ENCODE measurements around the gene DELE1.
A peak's percentile ranks its signal among the peaks of the same experiment; 100 is the strongest.
"Not testable (repeated sequence)": the region's sequence is repeated elsewhere in the genome, so short reads cannot be mapped to it uniquely, and the experiment has no call there.

DELE1 gene

DNA sequence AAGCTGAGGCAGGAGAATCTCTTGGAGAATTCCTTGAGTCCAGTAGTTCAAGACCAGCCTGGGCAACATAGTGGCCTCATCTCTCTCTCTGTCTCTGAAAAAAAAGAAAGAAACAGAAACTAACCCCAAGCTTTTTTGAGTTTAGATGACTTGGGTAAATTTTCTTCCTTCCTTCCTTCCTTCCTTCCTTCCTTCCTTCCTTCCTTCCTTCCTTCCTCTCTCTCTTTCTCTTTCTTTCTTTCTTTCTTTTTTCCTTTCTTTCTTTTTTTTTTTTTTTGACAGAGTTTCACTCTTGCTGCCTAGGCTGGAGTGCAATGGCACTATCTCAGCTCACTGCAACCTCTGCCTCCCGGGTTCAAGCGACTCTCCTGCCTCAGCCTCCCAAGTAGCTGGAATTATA is 33.2 kb upstream of the DELE1 start:
- not testable (repeated sequence) for DNase-seq

DNA sequence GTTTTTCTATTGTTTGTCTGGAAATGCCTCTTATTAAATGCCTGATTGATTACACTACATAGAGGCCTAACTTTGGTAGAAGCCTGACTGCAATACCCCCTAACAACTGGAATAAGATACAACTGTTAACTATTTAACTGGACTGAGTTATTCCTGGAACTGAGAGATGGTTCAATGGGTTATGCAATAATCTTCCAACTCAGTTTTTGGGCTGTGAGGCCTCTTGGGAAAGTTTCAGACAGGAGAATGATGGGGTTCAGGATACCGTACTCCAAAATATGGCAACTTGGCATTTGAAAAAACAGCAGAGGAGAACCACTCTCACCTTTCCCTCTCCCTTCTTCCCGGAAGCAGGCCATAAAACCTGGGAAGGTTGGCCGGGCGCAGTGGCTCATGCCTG is 26.2 kb upstream of the DELE1 start:
- DNase-seq: no peak

DNA sequence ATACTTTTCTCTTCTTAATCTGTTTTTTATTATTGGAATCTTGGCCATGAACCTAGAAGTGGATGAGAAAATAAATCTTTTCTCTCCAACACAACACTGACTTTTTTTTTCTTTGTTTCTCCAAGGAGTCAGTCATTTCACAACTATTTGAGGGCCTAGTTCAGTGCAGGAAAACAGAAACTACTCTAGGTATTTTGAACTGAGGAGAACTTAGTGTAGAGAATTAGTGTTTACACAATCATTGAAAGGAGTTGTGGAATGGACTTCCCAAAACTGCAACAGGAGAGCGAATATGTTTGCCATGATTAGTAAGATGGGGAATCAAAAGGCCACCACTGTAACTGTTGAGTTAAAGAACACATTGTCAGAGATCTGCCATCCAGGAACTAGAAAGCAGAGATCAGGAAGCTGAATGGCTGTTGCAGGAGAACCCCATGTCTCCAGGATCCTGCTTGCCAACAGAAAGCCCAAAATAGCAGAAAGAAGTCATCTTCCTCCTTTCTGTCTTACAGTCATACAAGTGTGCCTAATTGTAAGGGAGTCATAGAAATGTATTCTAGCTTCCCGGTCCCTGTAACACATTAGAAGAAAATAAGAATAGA is 25.1 kb upstream of the DELE1 start:
- no peak for DNase-seq

DNA sequence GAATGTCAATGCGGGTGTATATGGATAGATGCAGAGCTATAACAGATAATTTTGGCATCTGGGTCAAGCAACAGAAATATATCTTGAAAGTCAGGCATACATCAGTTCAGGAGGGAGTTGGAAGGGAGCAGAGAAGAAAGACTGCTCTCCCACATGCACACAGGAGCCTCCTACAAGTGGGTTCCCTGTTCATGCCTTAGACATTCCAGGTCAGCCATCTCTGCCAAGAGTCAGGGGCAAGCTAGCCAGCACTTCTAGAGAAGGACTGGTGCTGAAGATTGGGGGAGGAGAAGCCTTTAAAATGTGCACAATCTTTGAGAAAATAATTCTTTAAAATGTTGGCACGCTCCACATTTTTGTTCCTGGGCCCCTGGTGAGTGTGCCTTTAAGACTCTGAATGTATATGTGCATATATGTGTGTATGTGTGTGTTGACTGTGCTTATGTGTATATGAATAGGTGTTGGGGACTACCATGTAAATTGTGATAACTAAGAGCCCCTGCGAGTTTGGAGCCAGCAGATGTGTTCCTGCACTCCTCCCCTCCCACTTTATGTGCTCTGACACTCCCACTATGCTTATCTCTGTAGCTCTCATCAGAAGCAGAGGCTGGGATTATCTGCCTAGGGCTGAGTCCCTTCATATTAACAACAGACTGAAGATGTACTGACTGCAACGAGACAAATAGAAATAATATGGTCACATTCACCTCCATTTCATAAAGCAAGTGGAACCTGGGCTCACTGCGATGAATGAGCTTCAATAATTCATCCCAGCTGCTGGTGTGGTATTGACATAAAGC is 21.5 kb upstream of the DELE1 start:
- DNase-seq: no peak

DNA sequence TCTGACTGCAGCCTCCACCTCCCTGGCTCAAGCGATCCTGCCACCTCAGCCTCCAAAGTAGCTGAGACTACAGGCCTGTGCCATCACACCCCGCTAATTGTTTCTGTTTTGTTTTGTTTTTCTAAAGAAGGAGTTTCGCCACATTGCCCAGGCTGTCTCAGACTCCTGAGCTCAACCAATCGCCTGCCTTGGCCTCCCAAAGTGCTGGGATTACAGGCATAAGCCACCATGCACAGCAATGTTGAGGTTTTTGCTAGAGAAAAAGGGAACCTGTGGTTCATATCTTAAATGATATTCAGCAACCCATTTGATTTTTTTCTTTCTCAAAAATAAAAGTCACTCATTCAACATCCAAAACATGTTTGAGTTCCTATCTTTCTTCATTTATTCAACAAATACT is 20.4 kb upstream of the DELE1 start:
- DNase-seq: no peak

DNA sequence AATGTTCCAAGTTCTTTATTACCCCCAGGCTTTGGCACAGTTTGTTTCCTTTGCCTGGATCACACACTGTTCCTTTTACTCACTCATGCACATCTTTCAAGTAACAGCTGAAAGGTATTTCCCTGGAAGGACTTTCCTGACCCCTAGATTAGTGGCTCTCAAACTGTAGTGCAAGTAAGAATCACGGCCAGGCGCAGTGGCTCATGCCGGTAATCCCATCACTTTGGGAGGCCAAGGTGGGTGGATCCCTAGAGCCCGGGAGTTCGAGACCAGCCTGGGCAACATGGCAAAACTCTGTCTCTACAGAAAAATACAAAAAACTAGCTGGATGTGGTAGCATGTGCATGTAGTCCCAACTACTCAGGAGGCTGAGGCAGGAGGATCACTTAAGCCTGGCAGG is 19.1 kb upstream of the DELE1 start:
- DNase-seq: no peak

DNA sequence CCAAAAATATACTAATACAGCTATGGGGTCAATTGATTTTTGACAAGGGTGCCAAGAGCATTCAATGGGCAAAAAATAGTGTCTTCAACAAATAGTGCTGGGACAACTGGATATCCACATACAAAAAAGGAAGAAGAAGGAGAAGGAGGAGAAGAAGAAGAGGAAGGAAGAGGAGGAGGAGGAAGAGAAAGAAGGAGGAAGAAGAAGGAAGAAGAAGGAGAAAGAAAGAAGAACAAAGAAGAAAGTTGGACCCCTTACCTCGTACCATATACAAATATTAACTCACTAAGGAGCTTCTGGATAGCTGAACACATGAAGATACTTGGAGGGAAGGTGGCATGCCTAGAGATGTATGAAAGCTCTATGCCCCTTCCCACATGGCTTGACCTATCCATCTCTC is 17.2 kb upstream of the DELE1 start:
- DNase-seq: no peak

DNA sequence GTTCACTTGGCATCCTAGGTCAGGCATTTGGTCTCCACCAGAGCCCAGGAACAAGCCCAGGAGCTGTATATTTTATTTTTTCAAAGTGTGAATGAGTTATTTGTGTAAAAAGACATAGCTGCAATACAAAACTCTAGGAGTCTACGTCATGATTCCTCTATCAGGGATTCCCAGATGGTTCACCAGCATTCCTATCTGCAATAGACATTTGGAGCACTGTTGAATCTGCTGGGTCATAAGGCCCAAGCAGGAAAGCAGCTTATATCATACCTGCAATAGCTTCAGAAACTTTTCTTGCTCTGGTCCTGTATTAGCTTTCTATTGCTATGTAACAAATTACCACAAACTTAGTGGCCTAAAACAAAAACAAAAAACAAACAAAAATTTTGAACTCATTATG is 16.7 kb upstream of the DELE1 start:
- DNase-seq: no peak

DNA sequence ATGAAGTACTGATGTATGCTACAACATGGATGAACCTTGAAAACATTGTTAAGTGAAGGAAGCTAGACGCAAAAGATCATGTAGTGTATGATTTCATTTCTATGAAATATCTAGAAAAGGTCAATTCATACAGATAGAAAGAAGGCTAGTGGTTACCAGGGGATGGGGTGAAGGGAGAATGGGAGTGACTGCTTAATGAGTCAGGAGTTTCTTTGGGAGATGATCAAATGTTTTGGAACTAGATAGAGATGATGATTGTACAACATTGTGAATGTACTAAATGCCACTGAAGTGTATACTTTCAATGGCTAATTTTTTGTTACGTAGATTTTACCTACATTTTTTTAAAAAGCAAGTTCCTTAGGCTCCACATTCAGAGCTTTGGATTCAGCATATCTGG is 14.9 kb upstream of the DELE1 start:
- DNase-seq: no peak

DNA sequence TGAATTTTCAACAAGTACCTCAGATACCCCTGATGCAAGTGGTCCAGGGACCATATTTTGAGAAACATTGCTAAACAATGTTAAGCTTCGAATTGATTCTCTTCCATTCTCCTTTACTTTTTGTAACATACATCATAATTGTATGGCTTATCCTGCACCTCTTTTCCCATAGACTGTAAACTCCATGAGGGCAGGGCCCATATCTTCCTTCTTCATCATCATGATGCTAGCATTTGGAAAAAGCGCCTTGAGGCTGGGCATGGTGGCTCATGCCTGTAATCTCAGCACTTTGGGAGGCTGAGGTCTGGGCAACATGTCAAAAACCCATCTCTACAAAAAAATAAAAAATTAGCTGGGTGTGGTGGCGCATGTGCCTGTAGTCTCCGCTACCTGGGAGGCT is 14.5 kb upstream of the DELE1 start:
- DNase-seq: no peak

DNA sequence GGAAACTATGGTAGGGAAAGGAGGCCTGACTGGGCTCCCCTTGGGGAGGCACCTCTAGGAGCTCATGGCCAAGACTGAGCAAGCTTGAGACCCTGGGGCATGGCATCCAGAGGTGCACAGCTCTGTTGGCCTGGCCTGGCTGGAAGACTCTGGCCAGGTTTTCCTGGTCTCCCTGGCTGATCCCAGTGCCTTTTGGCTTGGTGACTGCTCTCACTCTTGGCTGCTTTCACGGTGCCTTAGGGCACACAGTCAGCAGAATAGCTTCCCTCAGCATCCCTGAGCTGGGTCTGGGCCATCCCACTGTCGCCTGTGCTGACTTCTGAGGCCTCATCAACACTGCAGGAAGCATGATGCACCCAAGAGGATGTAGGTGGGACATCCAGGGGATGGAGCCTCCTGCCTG is 13.4 kb upstream of the DELE1 start:
- no peak for DNase-seq

DNA sequence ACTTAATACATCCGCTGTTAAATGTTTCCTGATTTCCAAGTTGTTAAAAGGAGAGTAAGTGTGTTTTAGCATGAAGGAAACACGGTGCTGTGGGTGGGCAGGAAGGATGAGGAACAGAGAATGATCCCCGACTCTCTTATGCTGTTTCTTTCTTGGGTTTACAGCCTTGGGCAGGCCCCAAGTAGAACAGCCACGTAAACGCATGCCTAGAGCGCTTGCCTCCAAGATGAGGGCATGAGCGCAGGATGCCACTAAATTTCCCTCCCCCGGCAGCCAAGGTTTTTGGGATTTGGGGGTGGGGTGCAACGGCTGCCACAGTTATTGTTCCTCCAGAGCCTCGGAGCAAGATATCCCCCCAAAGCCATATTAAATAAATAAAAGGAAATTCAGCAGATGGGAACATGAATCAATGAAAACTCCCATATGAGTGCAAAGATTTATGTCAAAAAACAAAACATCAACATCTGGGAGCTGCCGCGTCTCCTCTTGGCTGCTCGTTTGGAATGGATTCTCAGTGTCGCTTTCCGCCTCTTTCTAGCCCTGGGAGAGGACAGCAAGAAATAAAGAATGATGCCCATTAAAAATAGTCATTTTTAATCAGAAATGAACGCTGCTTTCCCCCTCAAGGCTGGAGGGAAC is 10.0 kb upstream of the DELE1 start:
- DNase-seq: no peak

DNA sequence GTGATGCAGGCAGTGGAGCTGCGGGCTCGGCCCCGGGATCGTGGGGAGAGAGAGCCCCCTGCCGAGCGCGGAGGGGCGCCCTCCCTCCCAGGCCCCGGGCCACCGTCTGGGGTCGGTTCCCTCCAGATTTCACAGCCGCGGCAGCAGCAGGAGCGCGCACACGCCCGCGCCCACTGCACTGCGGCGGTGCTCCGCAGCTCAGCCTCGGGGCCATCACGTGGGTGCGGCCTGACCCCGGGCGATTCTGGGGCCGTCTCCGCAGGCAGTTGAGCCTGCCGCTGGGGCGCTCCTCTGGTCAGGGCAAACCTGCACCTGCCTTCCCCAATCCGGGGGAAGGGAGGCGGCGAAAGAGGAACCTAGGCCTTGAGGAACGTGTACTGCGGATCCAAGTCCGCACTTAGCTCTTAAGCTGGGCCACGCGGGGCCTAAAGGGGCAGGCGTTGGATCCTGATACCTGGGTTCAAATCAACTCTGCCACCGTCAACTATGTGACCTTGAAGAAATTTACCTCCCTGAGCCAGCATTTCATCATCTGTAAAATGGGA is 9.4 kb upstream of the DELE1 start:
- DNase-seq: no peak

DNA sequence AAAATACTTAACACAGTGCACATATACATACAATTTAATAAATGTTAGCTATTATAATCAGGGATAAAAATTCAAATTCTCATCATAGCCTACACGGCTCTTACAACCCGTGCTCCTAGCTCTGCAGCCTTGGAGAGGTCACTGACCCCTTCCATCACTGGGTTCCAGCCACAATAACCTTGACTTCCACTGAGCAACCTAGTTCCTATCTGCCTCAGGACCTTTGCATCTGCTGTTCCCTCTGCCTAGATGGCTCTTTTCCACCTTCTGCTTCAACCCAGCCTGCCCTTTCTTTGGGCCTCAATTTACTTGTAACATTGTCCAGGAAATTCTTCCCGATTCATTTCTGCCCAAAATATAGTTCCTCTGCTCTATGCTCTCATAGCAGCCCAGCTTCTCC is 8.9 kb upstream of the DELE1 start:
- DNase-seq: no peak

DNA sequence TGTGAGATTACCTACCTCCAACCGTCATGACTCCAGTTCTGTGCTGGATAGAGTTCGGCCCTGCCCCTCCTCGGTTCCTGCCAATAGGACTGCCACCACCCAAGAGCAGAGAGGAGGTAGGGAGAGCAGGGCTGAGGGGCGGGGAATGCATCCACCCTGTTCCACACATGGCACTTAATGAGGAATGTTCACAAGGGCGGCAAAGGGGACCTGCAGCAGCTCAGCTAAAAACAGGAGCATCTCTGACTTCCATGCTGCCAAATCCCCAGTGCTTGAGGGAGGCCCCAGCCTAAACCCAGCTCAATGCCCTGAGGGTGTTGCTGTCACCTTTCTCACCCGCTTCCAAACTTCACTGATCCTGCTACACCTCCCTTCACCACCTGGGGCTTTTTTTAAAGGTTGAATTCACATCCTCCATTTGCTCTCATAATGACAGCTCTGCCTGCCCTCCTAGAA is 7.8 kb upstream of the DELE1 start:
- peak; percentile 5 for DNase-seq

DNA sequence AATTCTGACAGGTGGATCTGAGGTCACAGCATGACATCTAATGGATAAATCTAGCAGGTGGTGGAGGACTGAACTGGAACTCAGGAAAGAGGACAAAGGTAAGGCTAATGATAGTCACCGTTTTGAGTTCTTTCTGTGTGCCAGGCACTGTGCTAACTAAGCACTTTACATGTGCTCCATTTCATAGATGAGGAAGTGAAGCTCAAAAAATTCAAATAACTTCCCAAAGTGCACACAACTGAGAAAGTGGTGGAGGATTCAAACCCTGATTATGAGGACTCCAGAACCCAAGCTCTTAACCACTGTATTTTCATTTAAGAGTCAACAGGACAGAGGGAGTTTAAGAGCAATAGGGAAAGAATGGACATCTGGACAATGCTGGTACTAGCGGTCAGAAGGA is 7.1 kb upstream of the DELE1 start:
- no peak for DNase-seq

DNA sequence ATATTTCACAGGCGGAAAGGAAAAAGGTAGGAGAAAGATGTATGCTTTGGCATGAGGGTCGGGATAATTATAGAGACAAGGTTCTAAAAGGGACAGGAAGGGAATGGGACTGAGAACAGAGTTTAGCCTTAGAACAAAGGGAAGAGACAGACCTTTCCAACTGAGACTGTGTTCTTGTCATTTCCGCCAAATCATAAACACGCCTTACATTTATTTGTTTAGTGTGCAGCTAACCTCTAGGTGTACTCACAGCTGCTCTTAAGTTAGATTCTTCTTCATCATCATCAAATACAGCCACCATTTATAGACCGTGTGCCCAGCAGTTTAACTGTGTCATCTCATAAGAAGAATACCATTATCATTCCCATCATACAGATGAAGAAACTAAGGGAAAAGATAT is 5.9 kb upstream of the DELE1 start:
- no peak for DNase-seq

DNA sequence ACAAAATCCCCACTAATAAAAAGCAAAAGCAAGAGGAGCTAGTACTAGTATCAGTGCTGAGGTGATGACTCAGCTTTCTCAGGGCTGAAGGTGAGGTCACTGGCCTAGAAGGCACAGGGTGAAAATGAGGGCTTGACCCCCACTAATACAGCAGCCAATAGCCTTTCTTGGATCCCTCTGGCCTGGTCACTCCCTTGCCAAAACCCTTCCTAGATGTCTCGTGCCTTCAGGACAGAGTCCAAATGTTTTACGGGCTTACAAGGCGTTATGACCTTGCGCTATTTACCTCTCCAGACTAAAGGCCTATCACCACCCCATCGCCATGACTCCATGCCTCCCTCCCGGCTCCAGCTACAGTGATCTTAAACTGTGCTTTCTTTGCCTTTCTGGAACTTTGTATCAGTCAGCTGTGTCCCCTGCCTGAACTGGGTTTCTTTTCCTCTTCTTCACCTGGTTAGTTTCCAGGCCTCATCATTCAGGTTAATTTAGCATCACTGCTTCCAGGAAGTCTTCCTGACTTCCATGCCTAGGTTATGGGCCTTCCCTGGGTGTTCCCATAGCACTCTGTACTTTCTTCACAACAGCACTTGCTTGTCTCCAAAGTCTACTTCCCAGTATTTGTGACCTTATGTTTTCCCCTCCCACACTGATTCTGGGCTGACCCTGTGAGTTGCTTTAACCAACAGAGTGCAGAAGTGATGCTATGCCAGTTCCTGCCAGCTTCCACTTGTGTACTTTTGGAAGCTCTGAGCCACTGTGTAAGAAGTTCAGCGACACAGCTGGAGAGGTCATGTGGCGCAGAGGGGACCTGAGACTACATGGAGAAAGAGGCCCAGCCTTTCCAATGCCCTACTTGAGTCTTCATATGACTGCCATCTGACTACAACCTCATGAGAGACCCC is 4.2 kb upstream of the DELE1 start:
- DNase-seq: no peak

DNA sequence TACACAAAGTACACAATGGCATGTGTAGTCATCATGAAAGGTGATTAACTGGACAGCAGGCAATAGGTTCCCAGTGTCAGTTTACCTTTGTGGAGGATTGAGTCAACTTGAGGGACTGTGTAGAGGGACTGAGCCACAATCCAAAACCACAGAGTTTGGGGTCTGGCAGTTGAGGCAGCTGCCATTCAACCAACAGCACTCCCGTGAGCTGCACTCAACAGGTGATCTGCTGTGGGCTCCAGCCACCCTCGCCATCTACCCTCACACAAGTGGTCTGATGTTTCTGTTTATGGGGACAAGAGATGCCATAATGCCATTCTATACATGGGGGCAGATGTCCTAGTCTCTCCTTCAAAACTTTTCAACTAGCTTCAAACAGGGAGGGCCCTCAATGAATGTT is 2.9 kb upstream of the DELE1 start:
- no peak for DNase-seq

DNA sequence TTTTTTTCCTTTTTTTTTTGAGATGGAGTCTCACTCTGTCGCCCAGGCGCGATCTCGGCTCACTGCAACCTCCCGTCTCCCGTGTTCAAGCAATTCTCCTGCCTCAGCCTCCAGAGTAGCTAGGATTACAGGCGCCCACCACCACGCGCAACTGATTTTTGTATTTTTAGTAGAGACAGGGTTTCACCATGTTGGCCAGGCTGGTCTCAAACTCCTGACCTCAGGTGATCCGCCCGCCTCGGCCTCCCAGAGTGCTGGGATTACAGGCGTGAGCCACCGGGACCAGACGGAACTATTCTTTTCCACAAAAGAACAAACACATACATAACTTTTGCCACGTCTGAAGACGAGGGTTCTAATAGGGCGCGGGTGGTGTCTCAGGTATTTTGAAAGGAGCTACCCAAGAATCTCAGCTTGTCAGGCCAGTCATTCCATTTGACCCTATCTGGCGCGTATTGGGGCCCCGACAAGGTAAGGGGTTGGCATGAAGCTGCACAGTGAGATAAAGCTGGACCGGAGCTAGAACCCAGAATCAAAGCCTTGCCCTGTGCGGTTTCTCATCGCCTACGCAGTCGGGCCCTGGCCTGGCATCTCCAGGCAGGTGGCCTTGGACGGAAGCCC is 734 bp upstream of the DELE1 start:
- DNase-seq: not testable (repeated sequence)

DNA sequence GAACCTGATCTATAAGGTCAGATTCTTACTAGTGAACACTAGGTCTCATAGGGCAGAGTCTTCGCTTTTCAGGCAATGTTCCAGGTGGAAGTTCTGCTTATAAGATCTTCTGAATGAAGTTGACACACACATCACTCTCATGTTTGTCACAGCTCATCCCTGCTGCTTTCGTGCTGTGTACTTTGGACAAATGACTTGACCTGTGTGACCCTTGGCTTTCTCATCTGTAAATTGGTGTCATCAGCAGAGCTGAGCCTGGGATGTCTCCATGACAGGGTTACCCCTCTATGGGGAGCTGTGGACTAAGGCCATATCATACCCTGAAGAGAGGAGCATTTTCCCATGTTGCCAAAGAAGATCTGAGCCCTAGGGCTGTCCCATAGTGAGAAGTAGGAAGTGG is 2.8 kb downstream of the DELE1 start:
- DNase-seq: no peak

DNA sequence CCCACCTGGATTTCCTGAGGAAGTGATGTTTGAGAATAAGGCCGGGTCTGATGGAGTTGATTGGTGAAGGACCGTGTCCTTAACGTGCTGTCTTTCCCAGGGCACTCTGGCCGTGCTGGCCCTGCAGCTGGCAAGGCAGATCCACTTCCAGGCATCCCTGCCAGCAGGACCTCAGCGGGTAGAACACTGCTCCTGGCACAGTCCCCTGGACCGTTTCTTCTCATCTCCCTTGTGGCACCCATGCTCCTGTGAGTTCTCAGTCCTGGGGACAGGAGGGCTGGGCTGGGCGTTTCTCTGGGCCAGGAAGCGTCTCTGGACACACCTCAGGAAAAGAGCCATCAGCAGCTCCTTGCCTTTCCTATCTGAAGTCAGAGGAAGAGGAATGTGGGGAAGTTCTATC is 4.4 kb downstream of the DELE1 start:
- no peak for DNase-seq

Measured in NCI-H510A treated with DMSO at 0.1 percent for 48 hours (cell line).